Trophoblast cell (in vitro differentiated cells and primary cell): ENCODE results near the gene CD248.

Source experiments
- DNase-seq, 2 donors: peaks; one replicate each; pipeline ENCODE4 v3.0.0-alpha.2; 2016
- H2AFZ ChIP-seq: 2 replicates; pipeline ENCODE4 v1.6.1; 2013; ENCODE audit warnings: low read length, moderate library complexity, mild to moderate bottlenecking; ENCODE audit not compliant: insufficient read depth, poor library complexity
- H2AK5ac ChIP-seq: 2 replicates; pipeline ENCODE4 v1.6.1; 2013; ENCODE audit warnings: mild to moderate bottlenecking, low read length
- H2BK120ac ChIP-seq: 2 replicates; pipeline ENCODE4 v1.6.1; 2013; ENCODE audit warnings: low read length, mild to moderate bottlenecking, moderate library complexity; ENCODE audit not compliant: insufficient read depth, poor library complexity
- H2BK12ac ChIP-seq: 2 replicates; pipeline ENCODE4 v1.6.1; 2013; ENCODE audit warnings: mild to moderate bottlenecking, low read length, moderate library complexity
- H2BK5ac ChIP-seq: 2 replicates; pipeline ENCODE4 v1.6.1; 2013; ENCODE audit warnings: low read length, low read depth, moderate library complexity, mild to moderate bottlenecking; ENCODE audit not compliant: poor library complexity
- H3K14ac ChIP-seq: 2 replicates; pipeline ENCODE4 v1.6.1; 2013; ENCODE audit warnings: mild to moderate bottlenecking, low read length
- H3K18ac ChIP-seq: 2 replicates; pipeline ENCODE4 v1.6.1; 2013; ENCODE audit warnings: mild to moderate bottlenecking, low read length
- H3K23ac ChIP-seq: 2 replicates; pipeline ENCODE4 v1.6.1; 2013; ENCODE audit warnings: low read length
- H3K27ac ChIP-seq: 2 replicates; pipeline ENCODE4 v1.5.1; 2013; ENCODE audit warnings: low read depth, mild to moderate bottlenecking, inconsistent platforms, low read length, moderate library complexity
- H3K27me3 ChIP-seq: 2 replicates; pipeline ENCODE4 v1.6.1; 2013; ENCODE audit warnings: inconsistent platforms, mild to moderate bottlenecking, low read length, moderate library complexity; ENCODE audit not compliant: insufficient read depth
- H3K36me3 ChIP-seq, 2 experiments: 1 replicate in 1 of 2; 2 replicates in 1 of 2; pipeline ENCODE4 v1.6.1; 2013; ENCODE audit warnings: low read length in 2 of 2, mild to moderate bottlenecking in 2 of 2, moderate library complexity in 1 of 2; ENCODE audit not compliant: insufficient read depth in 2 of 2, control insufficient read depth in 1 of 2
- H3K4ac ChIP-seq: 2 replicates; pipeline ENCODE4 v1.6.1; 2013; ENCODE audit warnings: low read depth, mild to moderate bottlenecking, low read length, moderate library complexity
- H3K4me1 ChIP-seq, 2 experiments: 1 replicate in 1 of 2; 2 replicates in 1 of 2; pipeline ENCODE4 v1.6.1; 2013; ENCODE audit warnings: low read length in 2 of 2, mild to moderate bottlenecking in 2 of 2, moderate library complexity in 1 of 2; ENCODE audit not compliant: insufficient read depth in 2 of 2, control insufficient read depth in 1 of 2
- H3K4me2 ChIP-seq: 2 replicates; pipeline ENCODE4 v1.6.1; 2013; ENCODE audit warnings: inconsistent platforms, mild to moderate bottlenecking, low read length, moderate library complexity
- H3K4me3 ChIP-seq: 2 replicates; pipeline ENCODE4 v1.5.1; 2013; ENCODE audit warnings: mild to moderate bottlenecking, low read depth, low read length, inconsistent platforms
- H3K79me1 ChIP-seq: one replicate; pipeline ENCODE4 v1.6.1; 2013; ENCODE audit warnings: low read length
- H3K79me2 ChIP-seq: 2 replicates; pipeline ENCODE4 v1.6.1; 2013; ENCODE audit warnings: low read length, mild to moderate bottlenecking; ENCODE audit not compliant: control insufficient read depth, insufficient read depth, poor library complexity
- H3K9ac ChIP-seq: 2 replicates; pipeline ENCODE4 v1.6.1; 2013; ENCODE audit warnings: mild to moderate bottlenecking, low read length
- H3K9me3 ChIP-seq: 2 replicates; pipeline ENCODE4 v1.6.1; 2013; ENCODE audit warnings: low read depth, mild to moderate bottlenecking, control low read depth, inconsistent platforms, low read length; ENCODE audit not compliant: insufficient read depth
- H4K12ac ChIP-seq: 2 replicates; pipeline ENCODE4 v1.6.1; 2013; ENCODE audit warnings: low read depth, mild to moderate bottlenecking, low read length, moderate library complexity
- H4K8ac ChIP-seq: 2 replicates; pipeline ENCODE4 v1.6.1; 2013; ENCODE audit warnings: low read depth, mild to moderate bottlenecking, low read length, moderate library complexity
- H4K91ac ChIP-seq: one replicate; pipeline ENCODE4 v1.6.1; 2013; ENCODE audit warnings: low read depth, mild to moderate bottlenecking, low read length, moderate library complexity
- WGBS: extraction: QIAGEN DNeasy Blood & Tissue Kit; methylation state at CpG from one replicate; pipeline ENCODE4 v1.1.7; 2013; ENCODE audit warnings: missing lambda C conversion rate; ENCODE audit not compliant: insufficient read length, insufficient coverage; ENCODE audit errors: extremely low coverage; 5-methylcytosine and 5-hydroxymethylcytosine counted together

Gene CD248

DNA sequence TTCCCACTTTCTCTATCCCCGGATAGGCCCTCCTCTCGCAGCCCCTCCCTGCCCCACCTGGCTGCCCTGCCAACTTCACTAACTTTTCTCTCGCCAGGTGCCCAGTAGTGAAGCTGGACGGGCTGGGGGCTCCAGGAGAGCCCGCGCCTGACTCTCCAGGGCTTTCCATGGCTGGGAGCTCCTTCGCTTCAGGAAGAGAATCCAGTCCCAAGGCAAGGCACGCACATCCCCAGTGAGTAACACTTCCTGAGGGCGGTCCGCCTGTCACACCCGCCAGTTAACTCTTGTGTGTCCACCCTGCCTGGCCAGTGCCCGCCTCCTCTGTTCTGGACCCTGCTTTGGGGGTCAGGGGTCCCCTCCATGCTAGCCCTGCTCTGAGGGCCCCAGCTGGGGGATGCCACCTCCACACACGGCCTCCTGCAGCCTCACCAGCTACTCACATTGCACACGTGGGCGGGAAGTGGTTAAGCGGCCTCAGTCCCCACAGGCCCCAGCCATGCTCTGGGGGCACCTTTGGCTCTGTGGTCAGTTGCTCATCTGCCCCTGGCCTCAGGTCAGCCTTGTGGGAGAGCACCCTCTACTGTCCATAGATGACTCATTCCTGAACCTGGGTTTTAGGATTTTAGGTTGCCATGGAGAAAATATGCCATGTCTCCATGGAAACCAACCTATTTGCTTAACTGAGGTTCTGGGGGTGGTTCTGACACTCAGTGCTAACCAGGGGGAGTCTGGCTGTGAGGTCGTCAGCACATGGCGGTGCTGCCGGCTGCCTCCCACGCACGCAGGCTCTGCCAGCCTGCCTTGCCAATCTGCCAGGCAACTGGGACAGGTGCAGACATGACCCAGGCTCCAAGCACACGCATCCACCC lies 19.6 kb upstream of the CD248 start, which contains the start of gene RIN1:
Gene RIN1, minus strand, starts transcription at position 201 of the 869 bp plus-strand sequence. Its CDS starts 32 bp downstream, at position 169.
- H3K14ac ChIP-seq = peak within 1 kb of the TSS; percentile 92
- H3K27me3 ChIP-seq = no peaks in the 10 kb centered on the region
- WGBS = no CpG with 5 or more reads among the region's 22 CpGs
- peak within 1 kb of the TSS; percentile 60 for H3K4me3 ChIP-seq
- H3K23ac ChIP-seq = no peak within 1 kb of the TSS
- peaks cover 13 to 15% of the 10 kb centered on the region in 2 experiments for H3K4me1 ChIP-seq
- no peak within 1 kb of the TSS for H3K9ac ChIP-seq
- H3K9me3 ChIP-seq = no peaks in the 10 kb centered on the region
- peak within 1 kb of the TSS; percentile 30 for H3K4ac ChIP-seq
- peaks cover 41 to 50% of the 10 kb centered on the region in 2 experiments for H3K36me3 ChIP-seq
- H2BK120ac ChIP-seq = peak within 1 kb of the TSS; percentile 49
- H3K79me2 ChIP-seq = peaks cover 4% of the 10 kb centered on the region
- H3K4me2 ChIP-seq = peak within 1 kb of the TSS; percentile 84
- peak within 1 kb of the TSS; percentile 61 for H4K8ac ChIP-seq
- H3K79me1 ChIP-seq = peaks cover 7% of the 10 kb centered on the region
- peak within 1 kb of the TSS; percentile 55 for H2BK5ac ChIP-seq
- H2AFZ ChIP-seq = peak within 1 kb of the TSS; percentile 20
- H3K18ac ChIP-seq = peak within 1 kb of the TSS; percentile 83
- peak within 1 kb of the TSS; percentile 60 for H2AK5ac ChIP-seq
- peak within 1 kb of the TSS; percentile 39 for H4K12ac ChIP-seq
- peak within 1 kb of the TSS; percentile 71 for H4K91ac ChIP-seq
- H2BK12ac ChIP-seq = peak within 1 kb of the TSS; percentile 58
- H3K27ac ChIP-seq = peak within 1 kb of the TSS; percentile 52
- DNase-seq = peak; percentile 44 to 67

DNA sequence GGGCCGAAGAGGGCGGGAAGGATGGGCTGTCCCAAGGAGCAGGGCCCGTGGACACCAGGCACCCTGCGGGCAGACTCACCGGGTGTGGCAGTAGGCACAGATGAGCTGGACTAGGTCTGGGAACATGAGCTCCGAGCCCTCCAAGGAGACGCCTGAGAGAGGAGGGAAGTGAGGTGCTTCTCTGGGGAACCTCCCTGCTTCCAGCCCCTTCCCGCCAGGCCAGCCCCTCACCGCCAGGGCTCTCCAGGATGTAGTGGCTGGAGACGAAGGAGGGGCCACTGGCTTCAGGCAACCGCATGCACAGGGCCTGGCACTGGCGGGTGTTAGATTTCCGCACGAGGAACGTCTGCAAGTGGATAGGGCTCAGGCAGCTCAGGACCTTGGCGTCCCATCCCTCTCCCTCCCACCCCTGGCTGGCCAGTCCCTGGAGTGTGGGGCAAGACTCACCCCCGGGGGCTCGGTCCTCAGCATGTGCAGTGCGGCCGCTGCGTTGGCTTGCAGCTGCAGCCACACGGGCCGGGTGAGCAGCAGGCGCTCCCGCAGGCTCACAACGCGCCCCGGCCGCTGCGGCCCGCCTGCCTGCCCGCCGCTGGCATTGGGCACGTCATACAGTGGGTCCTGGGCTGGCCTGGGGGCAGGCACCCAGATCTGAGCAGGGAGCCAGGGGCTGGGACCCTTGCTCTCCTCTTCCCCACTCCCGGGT lies 18.8 kb upstream of the CD248 start:
- Histone ChIP-seq H2AK5ac (peak overlapping the region; percentile 60), H2BK5ac (peak overlapping the region; percentile 55), H4K8ac (peak overlapping the region; percentile 61), H3K4me2 (peak overlapping the region; percentile 84), H3K27me3 (no peaks in the 10 kb centered on the region), H2BK120ac (peak overlapping the region; percentile 49), H2BK12ac (peak overlapping the region; percentile 58), H3K36me3 (peaks cover 33 to 43% of the 10 kb centered on the region in 2 experiments), H3K4me1 (peaks cover 13 to 15% of the 10 kb centered on the region in 2 experiments), H4K91ac (peak overlapping the region; percentile 71), H3K27ac (peak overlapping the region; percentile 52), H3K4me3 (peak overlapping the region; percentile 60), H3K9me3 (no peaks in the 10 kb centered on the region), H2AFZ (peak overlapping the region; percentile 6), H3K18ac (peak overlapping the region; percentile 83), H3K4ac (peak overlapping the region; percentile 30), H3K9ac (no peak overlapping the region), H3K79me2 (peaks cover 4% of the 10 kb centered on the region), H3K14ac (peak overlapping the region; percentile 92), H3K79me1 (peaks cover 7% of the 10 kb centered on the region), H3K23ac (no peak overlapping the region), H4K12ac (peak overlapping the region; percentile 39)
- DNase-seq = peak in 1 of 2 donors; percentile 26
- WGBS = no CpG with 5 or more reads among the region's 35 CpGs

DNA sequence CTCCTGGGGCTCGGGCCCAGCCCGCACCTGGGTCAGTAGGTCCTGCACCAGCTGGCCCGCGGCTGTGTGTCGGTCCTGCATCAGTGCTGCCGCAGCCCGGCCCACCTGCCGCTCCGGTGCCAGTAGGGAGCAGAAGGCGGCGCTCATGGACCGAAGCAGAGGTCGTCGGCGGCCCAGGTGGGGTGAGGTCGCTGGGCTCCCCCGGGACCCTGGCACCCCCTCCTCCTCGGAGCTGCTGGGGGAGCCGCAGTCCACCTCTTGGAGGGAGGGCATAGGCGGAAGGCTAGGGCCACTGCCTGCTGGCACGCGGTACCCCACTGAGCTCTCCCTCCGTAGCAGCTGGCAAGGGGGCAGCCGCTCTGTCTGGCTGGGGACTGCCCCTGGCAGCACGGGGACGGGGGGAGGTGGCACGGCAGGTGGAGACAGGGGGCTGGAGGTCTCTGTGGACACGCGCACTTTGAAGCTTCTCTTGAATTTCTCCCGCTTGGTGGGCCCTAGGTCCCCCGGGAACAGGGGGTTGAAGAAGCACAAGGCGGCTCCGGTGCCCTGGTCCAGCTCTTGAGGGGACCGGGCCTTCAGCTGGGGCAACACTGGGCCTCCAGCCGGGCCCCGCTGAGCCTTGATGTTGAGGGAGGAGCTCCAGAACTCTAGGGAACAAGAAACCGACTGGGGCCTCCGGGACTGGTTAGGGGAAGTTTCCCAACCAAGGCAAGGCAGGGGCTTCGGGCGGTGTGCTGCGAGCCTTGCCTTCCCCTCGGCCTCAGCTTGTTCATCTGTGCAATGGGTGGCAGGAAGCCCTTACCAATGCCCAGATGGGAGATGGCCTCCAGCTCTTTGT lies 18.0 kb upstream of the CD248 start:
- H2BK5ac ChIP-seq = no peak overlapping the region
- peaks cover 4% of the 10 kb centered on the region for H3K79me2 ChIP-seq
- H2AFZ ChIP-seq = no peak overlapping the region
- no peak overlapping the region for H2BK120ac ChIP-seq
- WGBS = no CpG with 5 or more reads among the region's 42 CpGs
- no peak overlapping the region for H3K27ac ChIP-seq
- H3K79me1 ChIP-seq = peaks cover 7% of the 10 kb centered on the region
- peaks cover 25 to 34% of the 10 kb centered on the region in 2 experiments for H3K36me3 ChIP-seq
- H3K18ac ChIP-seq = no peak overlapping the region
- H3K4me1 ChIP-seq = peaks cover 13 to 15% of the 10 kb centered on the region in 2 experiments
- H3K4me2 ChIP-seq = peak overlapping the region; percentile 84
- H3K9ac ChIP-seq = no peak overlapping the region
- H3K14ac ChIP-seq = no peak overlapping the region
- H2AK5ac ChIP-seq = peak overlapping the region; percentile 11
- H3K23ac ChIP-seq = no peak overlapping the region
- no peak overlapping the region for H4K12ac ChIP-seq
- H2BK12ac ChIP-seq = peak overlapping the region; percentile 25
- no peaks in the 10 kb centered on the region for H3K9me3 ChIP-seq
- no peak overlapping the region for H4K91ac ChIP-seq
- H3K4ac ChIP-seq = no peak overlapping the region
- H3K4me3 ChIP-seq = no peak overlapping the region
- no peak for DNase-seq
- H3K27me3 ChIP-seq = no peaks in the 10 kb centered on the region
- no peak overlapping the region for H4K8ac ChIP-seq
